HG02763 (cell line): Measurements from ENCODE around the gene EXOC1.

Experiments used
- ATAC-seq: cut with Tn5 transposase; IDR thresholded peaks from one replicate; pipeline ENCODE4 v1.9.1; 2021; ENCODE audit warnings: mild to moderate bottlenecking, moderate library complexity; ENCODE audit not compliant: unreplicated experiment

Gene EXOC1

DNA sequence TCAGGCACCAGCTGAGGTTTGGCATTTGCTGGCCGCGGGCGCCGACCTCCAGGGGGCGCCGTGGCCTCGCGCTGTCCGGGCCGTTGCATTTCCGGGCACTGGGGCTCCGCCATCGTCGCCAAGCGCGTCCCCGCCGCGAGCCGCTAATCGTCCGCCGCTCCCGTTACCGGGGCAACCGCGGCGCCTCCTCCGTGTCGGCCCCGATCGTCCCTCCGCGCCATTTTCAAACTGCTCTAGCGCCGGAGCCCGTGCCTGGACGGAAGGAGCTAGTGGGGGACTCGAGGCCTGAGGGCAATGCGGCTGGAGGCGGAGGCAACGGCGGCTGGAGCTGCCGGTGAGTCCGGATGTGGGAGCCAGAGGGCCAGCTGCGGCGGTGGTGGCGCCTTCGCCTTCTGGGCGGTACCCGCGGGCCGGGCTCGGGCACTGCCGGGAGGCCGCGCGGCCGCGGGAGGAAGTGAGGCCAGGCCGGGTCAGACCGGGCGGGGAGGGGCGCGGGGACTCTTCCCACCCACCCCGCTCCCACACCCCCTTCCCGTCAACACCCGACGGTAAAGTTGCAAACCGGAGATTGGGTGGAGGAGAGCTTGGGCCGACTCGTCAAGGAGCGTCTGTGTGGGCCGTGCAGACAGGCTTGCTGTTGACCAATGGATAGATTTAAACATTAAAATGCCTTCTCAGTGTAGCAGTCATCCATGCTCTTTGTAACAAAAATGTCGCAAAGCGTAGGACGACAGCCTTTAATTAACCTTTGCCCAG, 95.5 kb downstream of the EXOC1 start, which contains the start of gene CEP135:
TSS of gene CEP135 (plus strand) at position 220 of the 756 bp plus-strand sequence. CDS start 3,186 bp downstream, outside the sequence.
- ATAC-seq, result peak; percentile 77

DNA sequence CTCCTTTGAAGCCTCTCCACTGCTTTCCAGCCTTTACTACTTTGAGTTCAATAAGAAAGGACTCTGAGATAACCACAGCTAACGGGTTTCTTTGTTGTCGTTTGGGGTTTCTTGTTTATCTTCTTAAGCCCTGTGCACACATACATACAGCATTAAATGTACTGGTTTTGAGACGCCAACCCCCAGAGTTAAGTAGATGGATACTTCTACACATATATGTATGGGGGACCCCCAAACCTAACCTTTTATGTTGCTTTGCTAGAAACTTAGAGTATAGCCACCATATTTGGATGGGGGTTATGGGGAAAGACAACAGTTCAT, 96.0 kb downstream of the EXOC1 start:
- ATAC-seq, result no peak

DNA sequence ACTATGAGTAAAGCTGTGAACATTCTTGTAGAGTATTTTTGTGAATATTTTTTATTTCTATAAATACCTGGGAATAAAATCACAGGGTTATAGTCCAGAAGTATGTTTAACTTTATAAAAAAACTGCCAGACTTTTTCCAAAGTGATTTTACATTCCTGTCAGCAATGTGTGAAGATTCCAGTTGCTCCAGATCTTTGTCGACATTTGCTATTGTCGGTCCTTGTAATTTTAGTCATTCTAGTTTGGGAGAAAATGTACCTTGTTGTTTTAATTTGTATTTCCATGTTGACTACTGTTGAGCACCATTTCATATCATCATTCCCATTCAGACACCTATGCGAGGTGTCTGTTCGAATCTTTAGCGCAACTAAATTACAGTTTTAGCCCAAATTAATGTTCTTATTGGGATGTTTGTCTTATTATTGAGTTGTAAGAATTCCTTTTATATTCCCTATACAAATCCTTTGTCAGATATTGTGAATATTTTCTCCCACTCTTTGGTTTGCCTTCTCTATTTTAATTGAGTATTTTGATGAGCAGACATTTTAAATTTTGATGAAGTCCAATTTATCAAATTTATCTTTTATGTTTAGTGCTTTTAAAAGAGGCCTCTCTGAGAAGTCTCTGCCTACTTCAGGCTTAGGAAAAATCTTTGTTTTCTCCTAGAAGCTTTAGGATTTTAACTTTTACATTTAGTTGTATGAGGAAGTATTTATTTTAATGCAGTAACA, 97.9 kb downstream of the EXOC1 start:
- ATAC-seq, result no peak
